Measurements from ENCODE around the gene MAN1B1. TPM values are rescaled to one million over a fixed set of nuclear protein-coding genes. Genes with fewer than 3 reads are reported as not detected.

Gene MAN1B1
- total RNA-seq, 1 donor from 2014 or later = 76.6 TPM

- no peak for DNase-seq
Measured at GRCh38 chr9:137147091-137147792, 60.5 kb downstream of the MAN1B1 start.

GRCh38 chr9:137147793-137148160 is 61.0 kb downstream of the MAN1B1 start:
- DNase-seq = no peak

- no peak for DNase-seq
Measured at GRCh38 chr9:137148242-137148641, 61.5 kb downstream of the MAN1B1 start.

GRCh38 chr9:137148661-137149060 is 61.9 kb downstream of the MAN1B1 start:
- no peak for DNase-seq

GRCh38 chr9:137149363-137149762 is 62.6 kb downstream of the MAN1B1 start:
- no peak for DNase-seq

- DNase-seq = no peak
Measured at GRCh38 chr9:137149942-137150616, 63.3 kb downstream of the MAN1B1 start.

- DNase-seq = peak; percentile 41
Measured at GRCh38 chr9:137150617-137151457, 64.1 kb downstream of the MAN1B1 start.

- no peak for DNase-seq
Measured at GRCh38 chr9:137152844-137153405, 66.1 kb downstream of the MAN1B1 start.

GRCh38 chr9:137156567-137157375 is 70.0 kb downstream of the MAN1B1 start:
- peak; percentile 56 for DNase-seq

- no peak for DNase-seq
Measured at GRCh38 chr9:137157618-137158415, 71.0 kb downstream of the MAN1B1 start.

- DNase-seq = no peak
Measured at GRCh38 chr9:137158625-137159024, 71.8 kb downstream of the MAN1B1 start.

Other genes starting within 250 kb of the MAN1B1 start
- 1.0 TPM in 2 replicates for gene AJM1, start 244.5 kb upstream of the MAN1B1 start, total RNA-seq
- 99.0 and 104 TPM in 2 replicates for gene PHPT1, start 237.6 kb upstream of the MAN1B1 start, total RNA-seq
- gene MAMDC4, start 234.6 kb upstream of the MAN1B1 start, total RNA-seq = 2.0 and 5.1 TPM in 2 replicates
- 309 and 438 TPM in 2 replicates for gene EDF1, start 220.7 kb upstream of the MAN1B1 start, total RNA-seq
- 20.6 and 24.2 TPM in 2 replicates for gene TRAF2, start 200.5 kb upstream of the MAN1B1 start, total RNA-seq
- 255 and 270 TPM in 2 replicates for gene FBXW5, start 142.2 kb upstream of the MAN1B1 start, total RNA-seq
- gene C8G, start 141.7 kb upstream of the MAN1B1 start, total RNA-seq = 1.7 TPM in 1 of 2 replicates, not detected in the other
- gene LCN12, start 134.7 kb upstream of the MAN1B1 start, total RNA-seq = not detected in 2 replicates
- gene PTGDS, start 109.5 kb upstream of the MAN1B1 start, total RNA-seq = 0.17 and 0.60 TPM in 2 replicates
- not detected in 2 replicates for gene LCNL1, start 104.0 kb upstream of the MAN1B1 start, total RNA-seq
- gene PAXX, start 94.6 kb upstream of the MAN1B1 start, total RNA-seq = 13.5 and 17.9 TPM in 2 replicates
- 0.09 TPM in 1 of 2 replicates, not detected in the other for gene CLIC3, start 90.4 kb upstream of the MAN1B1 start, total RNA-seq
- 8.5 and 13.3 TPM in 2 replicates for gene ABCA2, start 58.7 kb upstream of the MAN1B1 start, total RNA-seq
- not detected in 2 replicates for gene FUT7, start 54.9 kb upstream of the MAN1B1 start, total RNA-seq
- 39.7 and 46.8 TPM in 2 replicates for gene NPDC1, start 40.8 kb upstream of the MAN1B1 start, total RNA-seq
- not detected in 2 replicates for gene ENTPD2, start 32.9 kb upstream of the MAN1B1 start, total RNA-seq
- gene SAPCD2, start 16.4 kb upstream of the MAN1B1 start, total RNA-seq = 6.0 and 36.3 TPM in 2 replicates
- 27.0 and 27.2 TPM in 2 replicates for gene UAP1L1, start 9.5 kb upstream of the MAN1B1 start, total RNA-seq
- 81.5 and 98.5 TPM in 2 replicates for gene DPP7, start 27.7 kb downstream of the MAN1B1 start, total RNA-seq
- gene GRIN1, start 52.2 kb downstream of the MAN1B1 start, total RNA-seq = 0.05 and 0.17 TPM in 2 replicates
- gene LRRC26, start 83.1 kb downstream of the MAN1B1 start, total RNA-seq = not detected in 2 replicates
- not detected in 2 replicates for gene TMEM210, start 85.1 kb downstream of the MAN1B1 start, total RNA-seq
- gene ANAPC2, start 101.6 kb downstream of the MAN1B1 start, total RNA-seq = 23.1 and 33.6 TPM in 2 replicates
- gene SSNA1, start 101.7 kb downstream of the MAN1B1 start, total RNA-seq = 112 and 128 TPM in 2 replicates
- gene TPRN, start 113.8 kb downstream of the MAN1B1 start, total RNA-seq = 4.6 and 6.6 TPM in 2 replicates
- 31.1 TPM in 2 replicates for gene TMEM203, start 118.7 kb downstream of the MAN1B1 start, total RNA-seq
- 3.4 and 5.8 TPM in 2 replicates for gene NDOR1, start 118.7 kb downstream of the MAN1B1 start, total RNA-seq
- 0.14 TPM in 1 of 2 replicates, not detected in the other for gene RNF208, start 135.3 kb downstream of the MAN1B1 start, total RNA-seq
- gene CYSRT1, start 138.2 kb downstream of the MAN1B1 start, total RNA-seq = 0.17 and 0.37 TPM in 2 replicates
- not detected in 2 replicates for gene RNF224, start 140.5 kb downstream of the MAN1B1 start, total RNA-seq
- not detected in 2 replicates for gene SLC34A3, start 143.9 kb downstream of the MAN1B1 start, total RNA-seq
- 128 and 305 TPM in 2 replicates for gene TUBB4B, start 154.3 kb downstream of the MAN1B1 start, total RNA-seq
- gene STPG3, start 164.3 kb downstream of the MAN1B1 start, total RNA-seq = 0.34 TPM in 1 of 2 replicates, not detected in the other
- 55.3 and 83.7 TPM in 2 replicates for gene NELFB, start 168.3 kb downstream of the MAN1B1 start, total RNA-seq
- gene TOR4A, start 190.7 kb downstream of the MAN1B1 start, total RNA-seq = 29.8 and 46.0 TPM in 2 replicates
- gene NRARP, start 215.3 kb downstream of the MAN1B1 start, total RNA-seq = 64.3 and 82.2 TPM in 2 replicates

Data from dermis blood vessel endothelial cell (primary cell).